ENCODE results near the gene CCDC71L. TPM values are rescaled to one million over a fixed set of nuclear protein-coding genes. Genes with fewer than 3 reads are reported as not detected.

Gene CCDC71L
- total RNA-seq, 1 donor from 2014 or later: 25.7 TPM

DNA sequence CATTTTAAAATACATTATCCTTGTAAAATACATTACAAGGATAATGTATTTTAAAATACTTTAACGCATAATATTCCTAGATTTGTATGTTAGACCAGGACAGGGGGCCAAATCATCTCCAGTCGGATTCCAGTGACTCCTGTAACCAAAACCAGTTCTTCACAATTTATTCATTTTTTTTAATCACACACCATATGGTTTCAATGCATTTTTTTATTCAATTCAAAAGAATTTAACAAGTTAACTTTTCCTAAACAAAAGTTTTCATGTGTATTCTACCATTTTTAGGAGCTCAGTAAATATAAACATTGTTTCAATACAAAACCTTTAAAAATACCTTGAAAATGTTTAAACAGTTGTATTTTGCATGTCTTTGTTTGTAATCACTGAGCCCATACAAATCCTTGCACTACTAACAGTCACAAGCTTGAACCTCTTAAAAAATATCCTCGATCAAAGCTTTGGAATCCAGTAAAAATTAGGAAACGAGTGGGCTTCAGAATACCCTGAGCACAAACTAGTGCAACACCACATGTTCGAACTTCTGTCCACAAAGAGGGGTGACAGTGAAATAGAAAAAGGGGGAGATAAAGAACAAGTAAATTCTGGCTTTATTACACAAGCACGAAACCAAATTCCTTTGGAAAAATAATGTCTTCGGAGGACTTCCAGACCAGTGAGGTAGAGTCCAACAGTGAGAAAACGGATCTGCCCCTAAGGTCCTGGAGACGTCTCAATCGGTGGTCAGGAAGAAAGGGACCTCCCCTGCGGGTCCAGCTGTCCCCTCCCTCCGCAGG, 1.6 kb downstream of the CCDC71L start:
- Histone ChIP-seq H3K36me3 (no peaks in the 10 kb centered on the region), H3K27ac (peak overlapping the region; percentile 96), H3K27me3 (no peaks in the 10 kb centered on the region), H3K4me1 (peaks cover 28% of the 10 kb centered on the region), H3K9me3 (no peaks in the 10 kb centered on the region), H3K4me3 (peak overlapping the region; percentile 85)
- intact Hi-C loops (cut with DNase I): no loop called here
- TF ChIP-seq, protein P1, sequence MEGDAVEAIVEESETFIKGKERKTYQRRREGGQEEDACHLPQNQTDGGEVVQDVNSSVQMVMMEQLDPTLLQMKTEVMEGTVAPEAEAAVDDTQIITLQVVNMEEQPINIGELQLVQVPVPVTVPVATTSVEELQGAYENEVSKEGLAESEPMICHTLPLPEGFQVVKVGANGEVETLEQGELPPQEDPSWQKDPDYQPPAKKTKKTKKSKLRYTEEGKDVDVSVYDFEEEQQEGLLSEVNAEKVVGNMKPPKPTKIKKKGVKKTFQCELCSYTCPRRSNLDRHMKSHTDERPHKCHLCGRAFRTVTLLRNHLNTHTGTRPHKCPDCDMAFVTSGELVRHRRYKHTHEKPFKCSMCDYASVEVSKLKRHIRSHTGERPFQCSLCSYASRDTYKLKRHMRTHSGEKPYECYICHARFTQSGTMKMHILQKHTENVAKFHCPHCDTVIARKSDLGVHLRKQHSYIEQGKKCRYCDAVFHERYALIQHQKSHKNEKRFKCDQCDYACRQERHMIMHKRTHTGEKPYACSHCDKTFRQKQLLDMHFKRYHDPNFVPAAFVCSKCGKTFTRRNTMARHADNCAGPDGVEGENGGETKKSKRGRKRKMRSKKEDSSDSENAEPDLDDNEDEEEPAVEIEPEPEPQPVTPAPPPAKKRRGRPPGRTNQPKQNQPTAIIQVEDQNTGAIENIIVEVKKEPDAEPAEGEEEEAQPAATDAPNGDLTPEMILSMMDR (IDR thresholded peaks at IDR 0.05): no peak
- no peak for DNase-seq
- no peak for ATAC-seq

DNA sequence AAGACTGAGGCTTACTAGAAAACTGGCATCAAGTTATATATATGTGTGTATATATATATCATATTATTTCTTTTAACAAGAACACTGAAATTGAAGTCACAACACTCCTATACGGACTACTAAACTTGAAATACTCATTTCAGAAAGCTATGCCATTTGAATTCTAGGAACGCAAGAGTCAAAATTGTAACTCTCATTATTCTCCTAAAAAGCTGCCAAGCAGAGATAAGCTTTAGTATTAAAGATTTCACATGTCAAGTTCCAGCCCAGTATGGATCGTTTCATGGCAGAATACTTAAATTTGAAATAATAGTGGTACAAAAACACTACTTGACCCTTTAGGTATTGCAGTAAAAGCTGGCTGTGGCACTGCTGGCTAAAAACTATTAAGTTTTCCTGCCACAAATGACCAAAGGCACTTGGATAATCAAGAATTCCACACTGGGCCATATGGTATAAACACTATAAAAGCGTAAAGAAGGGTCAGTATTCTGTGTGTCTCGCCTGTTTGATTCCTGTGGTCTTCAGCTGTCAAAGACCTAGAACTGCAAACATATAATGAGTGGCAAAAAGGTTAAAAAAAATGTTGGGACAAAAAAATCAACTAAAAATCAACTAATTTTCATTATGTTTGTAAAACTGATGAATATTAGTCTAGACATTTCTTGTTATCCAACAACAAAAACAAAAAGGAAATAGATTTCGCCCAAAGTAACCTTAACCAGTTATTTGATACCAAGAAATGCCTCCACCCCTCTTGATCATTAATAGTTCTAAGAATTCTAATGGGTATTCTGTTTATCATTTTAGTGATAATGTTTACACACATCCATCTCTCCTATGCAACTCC, 2.4 kb downstream of the CCDC71L start:
- ATAC-seq (no peak), DNase-seq (no peak)
- peaks cover 28% of the 10 kb centered on the region for H3K4me1 ChIP-seq
- H3K27ac ChIP-seq: no peak overlapping the region
- no peaks in the 10 kb centered on the region for H3K36me3 ChIP-seq
- intact Hi-C loops (cut with DNase I): no loop called here
- H3K9me3 ChIP-seq: no peaks in the 10 kb centered on the region
- TF ChIP-seq, protein P1 (IDR thresholded peaks at IDR 0.05): no peak
- H3K4me3 ChIP-seq: peak overlapping the region; percentile 85
- H3K27me3 ChIP-seq: no peaks in the 10 kb centered on the region

DNA sequence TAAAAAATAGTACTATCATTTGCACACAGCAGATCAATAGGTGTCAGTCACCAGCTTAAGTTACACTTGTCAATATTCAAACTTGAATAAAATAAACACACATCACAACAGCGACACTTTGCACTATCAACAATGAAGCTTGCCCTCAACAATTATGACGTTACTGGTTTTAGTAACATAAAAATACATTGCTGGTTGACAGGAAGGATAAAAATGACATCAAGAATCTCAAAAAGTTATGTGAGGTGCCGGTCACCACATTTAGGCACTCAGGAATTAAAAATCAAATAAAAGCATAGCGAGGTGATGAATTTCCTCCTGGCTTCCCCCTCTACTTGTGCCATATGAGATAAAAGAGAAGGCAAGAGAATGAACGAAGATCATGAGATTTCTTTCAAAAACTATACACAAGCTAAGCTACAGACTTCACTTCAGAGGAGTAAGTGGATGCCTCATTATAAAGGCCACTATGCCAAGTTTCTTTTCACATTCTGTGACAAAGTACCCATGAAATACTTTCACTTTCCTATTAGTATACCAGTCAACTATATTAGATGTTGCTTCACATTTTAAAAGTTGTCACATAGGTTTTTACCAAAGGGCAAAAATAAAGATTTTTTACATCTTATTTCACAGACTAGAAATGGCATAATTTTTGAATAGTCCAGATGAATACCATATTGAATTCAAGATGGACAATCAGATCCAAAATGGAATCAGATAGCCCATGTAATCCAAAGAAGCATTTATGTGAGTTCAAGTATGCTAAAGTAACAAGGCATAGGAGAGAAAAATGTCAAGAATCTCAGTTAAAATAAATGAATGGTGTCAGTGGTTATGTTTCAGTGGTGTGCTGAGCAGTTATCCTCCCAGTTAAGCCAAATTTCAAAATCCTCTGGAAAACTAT, 3.6 kb downstream of the CCDC71L start:
- H3K27ac ChIP-seq: no peak overlapping the region
- H3K4me1 ChIP-seq: peaks cover 28% of the 10 kb centered on the region
- H3K27me3 ChIP-seq: no peaks in the 10 kb centered on the region
- H3K9me3 ChIP-seq: no peaks in the 10 kb centered on the region
- TF ChIP-seq, protein P1 (IDR thresholded peaks at IDR 0.05): no peak
- H3K4me3 ChIP-seq: peak overlapping the region; percentile 85
- intact Hi-C loops (cut with DNase I): no loop called here
- H3K36me3 ChIP-seq: no peaks in the 10 kb centered on the region
- ATAC-seq (no peak), DNase-seq (no peak)

DNA sequence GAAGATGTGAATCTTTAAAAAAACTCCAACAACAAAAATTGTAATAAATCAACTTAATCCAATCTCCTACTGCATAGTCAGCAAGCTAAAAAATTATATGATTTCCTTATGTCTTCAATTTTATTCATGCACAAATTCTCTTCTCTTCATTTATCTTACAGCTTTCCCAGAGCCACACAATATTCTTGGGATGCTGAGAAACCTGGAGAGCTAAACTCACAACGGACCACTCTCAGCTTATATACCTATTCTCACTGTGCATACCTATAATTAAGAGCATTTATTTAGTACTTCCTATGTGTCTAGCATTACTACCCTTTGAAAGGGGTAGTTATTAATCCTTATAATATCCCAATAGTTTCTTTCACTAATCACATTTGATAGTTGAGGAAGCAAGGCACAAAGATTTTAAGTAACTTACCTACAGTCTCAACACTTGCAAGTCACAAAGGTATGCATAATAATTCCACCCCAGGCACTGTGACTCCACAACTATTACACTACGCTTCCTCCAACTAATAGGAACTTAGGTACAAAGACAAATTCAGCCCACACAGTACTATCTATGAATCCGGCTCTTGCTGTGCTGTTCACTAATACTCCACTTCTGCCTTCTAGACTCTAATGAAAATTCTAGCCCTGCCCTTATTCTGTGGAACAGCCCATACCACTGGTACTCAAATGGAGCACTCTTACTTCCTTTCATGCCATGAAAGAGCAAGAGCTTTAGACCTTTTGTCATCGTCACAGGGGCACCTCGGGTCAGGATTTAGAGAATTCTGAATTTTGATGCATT, 5.1 kb downstream of the CCDC71L start:
- no peak for DNase-seq
- intact Hi-C loops (cut with DNase I): no loop called here
- ATAC-seq: no peak

More for the DNA sequence above, 5.1 kb downstream of the CCDC71L start:
- Histone ChIP-seq H3K4me1 (peaks cover 28% of the 10 kb centered on the region), H3K4me3 (no peak overlapping the region), H3K36me3 (no peaks in the 10 kb centered on the region), H3K27ac (no peak overlapping the region), H3K9me3 (no peaks in the 10 kb centered on the region), H3K27me3 (no peaks in the 10 kb centered on the region)
- TF ChIP-seq, protein P1 (IDR thresholded peaks at IDR 0.05): no peak
